ENCODE data around the gene UGT1A8. TPM values are rescaled to one million over a fixed set of nuclear protein-coding genes. Genes with fewer than 3 reads are reported as not detected.

UGT1A8 gene
- total and polyA plus RNA-seq, 2 experiments from 2014 or later, result not detected

DNA sequence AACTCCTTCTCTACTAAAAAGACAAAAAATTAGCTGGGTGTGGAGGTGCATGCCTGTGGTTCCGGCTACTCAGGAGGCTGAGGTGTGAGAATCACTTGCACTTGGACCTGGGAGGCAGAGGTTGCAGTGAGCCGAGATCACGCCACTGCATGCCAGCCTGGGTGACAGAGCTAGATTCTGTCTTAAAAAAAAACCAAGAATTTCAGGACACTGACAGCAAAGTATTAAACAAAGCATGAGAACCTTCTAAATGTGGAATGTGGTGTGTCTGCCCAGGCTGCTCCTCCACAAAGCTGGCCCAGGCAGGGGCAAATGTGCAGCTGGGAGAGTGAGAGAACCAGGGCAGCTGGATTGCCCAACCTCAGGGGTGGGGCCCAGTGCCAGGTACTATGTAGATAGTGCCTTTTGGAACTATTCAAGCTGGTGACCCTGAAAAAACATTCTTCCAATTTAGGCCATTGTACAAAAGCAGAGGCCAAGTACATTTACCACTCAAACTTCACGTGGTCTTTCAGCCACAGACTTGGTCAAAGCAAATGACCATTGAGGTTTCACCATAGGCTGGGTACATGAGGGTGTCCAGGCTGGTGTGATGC is 88.6 kb downstream of the UGT1A8 start:
- 44 to 54% methylated on average over 4 of the region's 4 CpGs for WGBS, 2 experiments (ENCODE audit: low coverage in 1 of 2, low lambda C conversion rate in 2 of 2, missing lambda C conversion rate in 2 of 2)
- Histone ChIP-seq H3K36me3 (ENCODE audit: low read depth) (no peaks in the 10 kb centered on the region), H3K79me2 (ENCODE audit: insufficient read depth) (no peaks in the 10 kb centered on the region), H3K4me3 (no peak overlapping the region), H3F3A (ENCODE audit: insufficient read depth) (no peaks in the 10 kb centered on the region), H3K9ac (no peak overlapping the region), H3K9me3 (ENCODE audit: low read depth) (no peaks in the 10 kb centered on the region), H3K4me2 (ENCODE audit: unreplicated experiment) (no peak overlapping the region), H3K9me2 (ENCODE audit: insufficient read depth) (no peaks in the 10 kb centered on the region), H3K4me1 (ENCODE audit: insufficient read depth) (peaks cover 8% of the 10 kb centered on the region; the same call in 1 of the 2 replicates), H4K20me1 (ENCODE audit: insufficient read depth) (no peaks in the 10 kb centered on the region), H3K27me3 (replicated peaks; ENCODE audit: insufficient read depth) (peaks cover 20% of the 10 kb centered on the region), H3K27ac (no peak overlapping the region), H2AFZ (no peak overlapping the region)
- in situ Hi-C loops (cut with MboI), result no loop called here
- no peak for DNase-seq
- no peak for TF ChIP-seq EZH2phosphoT487 (IDR thresholded peaks at IDR 0.05; ENCODE audit: insufficient read depth, low read depth)
- no peak for TF ChIP-seq EZH2 (IDR thresholded peaks at IDR 0.05; ENCODE audit: insufficient read depth, poor library complexity, severe bottlenecking)

DNA sequence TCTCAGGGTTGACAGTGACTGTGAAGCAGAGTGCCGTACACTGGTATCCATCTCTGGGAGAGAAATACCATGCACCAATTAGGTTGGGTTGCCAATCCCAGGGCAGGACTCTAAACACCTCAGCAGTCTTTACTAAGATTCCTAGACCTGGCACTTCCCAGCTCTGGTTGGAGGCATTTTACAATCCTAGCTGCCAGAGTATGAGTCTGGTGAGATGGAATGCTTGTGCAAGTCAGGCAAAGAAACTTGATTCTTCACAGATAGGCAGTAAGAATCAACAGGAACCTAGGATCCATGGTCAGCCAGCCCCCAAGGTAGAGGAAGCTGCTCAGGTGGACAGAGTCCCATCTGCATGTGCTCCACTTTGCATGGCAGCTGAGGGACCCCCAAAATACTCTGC is 89.3 kb downstream of the UGT1A8 start:
- Histone ChIP-seq H3K27me3 (replicated peaks; ENCODE audit: insufficient read depth) (peaks cover 21% of the 10 kb centered on the region), H3K4me2 (ENCODE audit: unreplicated experiment) (no peak overlapping the region), H3K9ac (no peak overlapping the region), H2AFZ (no peak overlapping the region), H4K20me1 (ENCODE audit: insufficient read depth) (no peaks in the 10 kb centered on the region), H3K36me3 (ENCODE audit: low read depth) (no peaks in the 10 kb centered on the region), H3F3A (ENCODE audit: insufficient read depth) (no peaks in the 10 kb centered on the region), H3K4me3 (no peak overlapping the region), H3K9me3 (ENCODE audit: low read depth) (no peaks in the 10 kb centered on the region), H3K79me2 (ENCODE audit: insufficient read depth) (no peaks in the 10 kb centered on the region), H3K27ac (no peak overlapping the region), H3K9me2 (ENCODE audit: insufficient read depth) (no peaks in the 10 kb centered on the region), H3K4me1 (ENCODE audit: insufficient read depth) (peaks cover 8% of the 10 kb centered on the region; the same call in 1 of the 2 replicates)
- TF ChIP-seq EZH2phosphoT487 (IDR thresholded peaks at IDR 0.05; ENCODE audit: insufficient read depth, low read depth) (no peak), EZH2 (IDR thresholded peaks at IDR 0.05; ENCODE audit: insufficient read depth, poor library complexity, severe bottlenecking) (no peak)
- in situ Hi-C loops (cut with MboI), result no loop called here
- 16 to 26% methylated on average over 1 of the region's 1 CpG for WGBS, 2 experiments (ENCODE audit: low coverage in 1 of 2, low lambda C conversion rate in 2 of 2, missing lambda C conversion rate in 2 of 2)
- peak; percentile 65 for DNase-seq

DNA sequence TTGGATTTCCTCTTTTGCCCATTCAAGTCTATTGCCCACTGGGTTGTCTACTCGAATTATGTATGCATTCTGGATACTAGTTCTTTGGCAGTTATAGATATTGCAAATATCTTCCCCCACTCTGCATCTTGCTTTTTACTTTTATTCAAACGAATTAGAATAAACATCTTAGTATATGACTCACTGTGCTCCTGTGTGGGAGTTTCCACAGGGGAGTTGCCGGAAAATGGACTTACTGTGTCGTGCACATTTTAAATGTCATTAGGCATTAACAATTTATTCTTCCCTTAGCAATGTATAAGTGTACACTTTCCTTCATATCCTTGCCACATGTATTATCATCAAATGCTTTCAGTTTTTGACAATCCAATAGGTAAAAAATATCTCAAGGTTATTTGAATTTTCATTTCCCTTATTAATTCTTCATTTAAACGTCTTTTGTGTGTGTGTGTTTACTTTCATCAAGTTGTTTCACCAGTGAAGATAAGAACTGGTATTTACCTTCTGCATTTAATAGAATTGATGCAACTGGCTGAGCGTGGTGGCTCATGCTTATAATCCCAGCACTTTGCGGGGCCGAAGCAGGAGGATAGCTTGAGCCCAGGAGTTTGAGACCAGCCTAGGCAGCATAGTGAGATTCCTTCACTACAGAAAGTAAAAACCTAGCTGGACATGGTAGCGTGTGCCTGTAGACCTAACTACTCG is 90.7 kb downstream of the UGT1A8 start:
- TF ChIP-seq EZH2phosphoT487 (IDR thresholded peaks at IDR 0.05; ENCODE audit: insufficient read depth, low read depth), result no peak
- no peak overlapping the region for H3K4me2 ChIP-seq (ENCODE audit: unreplicated experiment)
- in situ Hi-C loops (cut with MboI), result no loop called here

DNA sequence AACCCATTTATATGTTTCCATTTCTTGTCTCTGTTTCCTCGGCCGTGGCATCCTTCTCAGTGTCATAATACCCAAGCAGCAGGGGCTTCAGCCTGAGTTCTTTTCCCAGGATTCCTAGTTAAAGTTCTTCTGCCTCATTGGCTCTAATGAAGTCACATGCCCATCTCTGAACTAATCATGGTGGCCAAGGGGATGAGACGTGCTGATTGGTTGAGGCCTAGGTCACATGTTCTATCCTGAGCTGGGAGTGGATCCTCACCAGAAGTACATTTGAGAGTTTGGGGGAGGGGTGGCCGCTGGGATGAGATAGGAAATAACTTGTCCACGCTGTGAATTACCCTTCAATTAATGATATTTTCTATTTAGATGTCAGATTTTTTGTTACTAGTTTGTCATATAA is 91.5 kb downstream of the UGT1A8 start:
- Histone ChIP-seq H3K9me3 (ENCODE audit: low read depth) (no peaks in the 10 kb centered on the region), H3K79me2 (ENCODE audit: insufficient read depth) (no peaks in the 10 kb centered on the region), H3K4me1 (ENCODE audit: insufficient read depth) (peaks cover 8% of the 10 kb centered on the region; the same call in 1 of the 2 replicates), H3K4me2 (ENCODE audit: unreplicated experiment) (no peak overlapping the region), H3K9me2 (ENCODE audit: insufficient read depth) (no peaks in the 10 kb centered on the region), H4K20me1 (ENCODE audit: insufficient read depth) (no peaks in the 10 kb centered on the region), H3K27me3 (replicated peaks; ENCODE audit: insufficient read depth) (peaks cover 39% of the 10 kb centered on the region), H2AFZ (no peak overlapping the region), H3F3A (ENCODE audit: insufficient read depth) (no peaks in the 10 kb centered on the region), H3K9ac (no peak overlapping the region), H3K36me3 (ENCODE audit: low read depth) (no peaks in the 10 kb centered on the region), H3K4me3 (no peak overlapping the region), H3K27ac (no peak overlapping the region)
- TF ChIP-seq EZH2phosphoT487 (IDR thresholded peaks at IDR 0.05; ENCODE audit: insufficient read depth, low read depth) (no peak), EZH2 (IDR thresholded peaks at IDR 0.05; ENCODE audit: insufficient read depth, poor library complexity, severe bottlenecking) (no peak)
- in situ Hi-C loops (cut with MboI), result no loop called here
- no peak for DNase-seq
- WGBS, 2 experiments (ENCODE audit: low coverage in 1 of 2, low lambda C conversion rate in 2 of 2, missing lambda C conversion rate in 2 of 2), result 38 to 43% methylated on average over 5 of the region's 5 CpGs

More for the DNA sequence above, 90.7 kb downstream of the UGT1A8 start:
- Histone ChIP-seq H2AFZ (no peak overlapping the region; the same call in 1 of the 2 replicates), H3K79me2 (ENCODE audit: insufficient read depth) (no peaks in the 10 kb centered on the region), H3K27me3 (replicated peaks; ENCODE audit: insufficient read depth) (peaks cover 35% of the 10 kb centered on the region), H3K9me2 (ENCODE audit: insufficient read depth) (no peaks in the 10 kb centered on the region), H4K20me1 (ENCODE audit: insufficient read depth) (no peaks in the 10 kb centered on the region), H3K27ac (no peak overlapping the region), H3K36me3 (ENCODE audit: low read depth) (no peaks in the 10 kb centered on the region), H3K9me3 (ENCODE audit: low read depth) (no peaks in the 10 kb centered on the region), H3K4me1 (ENCODE audit: insufficient read depth) (peaks cover 8% of the 10 kb centered on the region; the same call in 1 of the 2 replicates), H3K9ac (no peak overlapping the region), H3K4me3 (no peak overlapping the region), H3F3A (ENCODE audit: insufficient read depth) (no peaks in the 10 kb centered on the region)
- WGBS, 2 experiments (ENCODE audit: low coverage in 1 of 2, low lambda C conversion rate in 2 of 2, missing lambda C conversion rate in 2 of 2), result 45 to 52% methylated on average over 10 of the region's 10 CpGs
- peak; percentile 50 for DNase-seq

Data from GM23248 (cell line).